HG03060 (cell line): ENCODE measurements around the gene PKD1.

Experiments
- ATAC-seq: cut with Tn5 transposase; IDR thresholded peaks from one replicate; pipeline ENCODE4 v1.9.1; 2021; ENCODE audit warnings: low read depth, moderate number of reproducible peaks; ENCODE audit not compliant: unreplicated experiment

Gene PKD1

DNA sequence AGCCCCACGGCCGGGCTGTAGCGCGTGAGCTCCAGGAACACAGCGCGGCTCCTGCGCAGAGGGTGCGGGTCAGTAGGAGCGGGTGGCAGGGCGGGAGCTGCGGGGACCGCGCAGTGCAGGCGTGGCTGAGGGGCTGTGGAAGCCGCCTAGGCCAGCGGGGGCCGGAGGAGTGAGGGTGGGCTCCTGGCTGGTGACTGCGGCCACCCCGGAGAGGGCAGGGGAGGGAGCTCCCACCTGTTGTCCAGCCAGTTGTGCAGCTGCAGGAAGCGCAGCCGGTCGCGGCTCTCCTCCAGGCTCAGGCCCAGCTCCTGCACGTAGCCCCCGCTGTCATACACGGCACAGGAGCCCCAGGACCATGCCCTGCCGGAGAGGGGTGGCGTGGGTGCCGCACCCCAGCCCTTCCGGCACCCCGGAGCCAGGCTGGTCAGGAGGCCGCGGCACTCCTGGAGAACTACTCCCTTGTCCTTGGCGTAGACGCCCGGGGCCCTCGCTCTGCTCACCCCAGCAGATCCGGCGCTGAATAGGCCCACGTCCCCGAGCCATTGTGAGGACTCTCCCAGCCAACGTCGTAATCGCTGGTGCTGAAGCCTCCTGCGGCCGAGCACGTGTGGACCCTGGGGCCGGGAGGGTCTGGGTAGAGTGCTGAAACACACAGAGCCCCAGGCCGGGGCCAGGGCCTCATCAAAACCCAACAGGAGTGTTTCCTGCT, 44.0 kb downstream of the PKD1 start:
- no peak for ATAC-seq

DNA sequence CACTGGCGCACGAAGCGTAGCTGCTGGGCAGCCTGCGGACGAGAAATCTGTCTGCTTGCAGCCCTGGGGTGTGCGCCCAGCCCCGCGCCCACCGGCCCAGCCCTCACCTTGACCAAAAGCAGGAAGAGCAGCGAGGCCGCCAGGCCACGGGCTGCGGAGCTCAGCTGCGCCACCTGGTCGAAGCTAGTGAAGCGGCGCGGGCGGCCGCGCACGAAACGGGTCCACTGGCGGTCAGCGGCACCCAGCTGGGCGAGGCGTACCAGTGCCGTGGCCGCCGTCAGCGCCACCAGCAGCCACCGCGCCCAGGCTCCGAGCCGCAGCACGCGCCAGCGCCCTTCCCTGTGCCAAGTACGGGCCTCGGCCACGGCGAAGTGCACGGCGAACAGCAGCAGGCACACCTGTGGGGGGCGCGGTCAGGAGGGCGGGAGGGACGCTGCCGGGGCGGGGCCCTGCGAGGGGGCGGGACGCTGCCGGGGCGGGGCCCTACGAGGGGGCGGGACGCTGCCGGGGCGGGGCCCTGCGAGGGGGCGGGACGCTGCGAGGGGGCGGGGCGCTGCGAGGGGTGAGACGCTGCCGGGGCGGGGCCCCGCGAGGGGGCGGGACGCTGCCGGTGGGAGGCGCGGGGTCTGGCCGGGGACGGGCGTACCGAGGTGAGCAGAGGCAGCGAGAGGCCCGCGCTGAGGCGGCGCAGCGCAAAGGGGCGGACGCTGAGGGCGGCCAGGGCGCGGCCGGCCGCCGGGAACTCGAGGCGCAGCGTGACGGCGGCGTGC, 44.7 kb downstream of the PKD1 start:
- no peak for ATAC-seq

DNA sequence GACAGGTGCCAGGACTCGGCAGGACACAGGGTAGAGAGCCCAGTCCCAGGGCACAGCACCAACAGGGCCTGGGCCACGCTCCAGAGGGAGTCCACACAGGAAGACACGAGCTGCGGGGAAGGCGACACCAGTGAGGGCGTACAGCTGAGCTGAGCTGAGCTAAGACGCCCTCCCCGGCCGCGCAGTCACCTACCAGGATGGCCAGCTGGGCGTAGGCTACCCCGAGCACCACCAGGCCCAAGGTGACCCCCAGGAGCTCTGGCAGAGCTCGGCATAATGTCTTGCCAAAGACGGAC, 45.3 kb downstream of the PKD1 start:
- ATAC-seq = no peak

DNA sequence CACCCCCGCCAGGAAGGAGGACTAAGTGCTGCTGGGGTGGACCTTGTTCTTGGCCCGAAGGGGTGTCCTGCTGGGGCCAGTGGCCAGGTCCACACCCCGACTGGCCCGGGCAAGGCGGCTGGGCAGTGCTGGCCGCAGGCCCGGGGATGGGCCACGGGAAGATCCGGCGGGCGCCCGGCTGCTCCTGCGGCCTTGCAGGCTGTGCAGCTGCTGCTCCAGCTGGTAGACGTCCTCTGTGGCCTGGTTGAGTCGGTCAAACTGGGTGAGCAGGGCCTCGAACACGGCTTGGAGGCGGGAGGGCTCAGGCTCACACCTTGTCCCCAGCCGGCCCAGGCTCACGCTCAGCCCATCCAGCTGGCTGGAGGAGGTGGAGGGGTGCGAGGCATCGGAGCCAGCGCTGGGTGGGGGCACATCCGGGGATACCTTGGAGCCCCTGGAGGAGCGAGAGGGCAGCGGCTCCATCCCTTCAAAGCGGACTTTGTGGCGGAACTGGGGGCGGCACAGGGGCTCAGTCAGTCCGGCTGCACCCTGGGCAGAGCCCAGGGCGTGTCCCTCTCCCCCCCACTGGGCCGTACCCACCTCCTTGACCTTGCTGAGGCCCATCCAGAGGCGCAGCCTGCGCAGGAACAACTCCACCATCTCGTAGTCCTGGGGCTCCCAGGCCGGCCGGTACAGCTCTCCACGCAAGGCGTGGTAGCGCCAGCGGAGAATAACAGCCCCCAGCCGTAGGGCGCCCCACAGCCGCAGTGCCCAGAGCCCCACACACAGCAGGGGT, 45.8 kb downstream of the PKD1 start:
- no peak for ATAC-seq

DNA sequence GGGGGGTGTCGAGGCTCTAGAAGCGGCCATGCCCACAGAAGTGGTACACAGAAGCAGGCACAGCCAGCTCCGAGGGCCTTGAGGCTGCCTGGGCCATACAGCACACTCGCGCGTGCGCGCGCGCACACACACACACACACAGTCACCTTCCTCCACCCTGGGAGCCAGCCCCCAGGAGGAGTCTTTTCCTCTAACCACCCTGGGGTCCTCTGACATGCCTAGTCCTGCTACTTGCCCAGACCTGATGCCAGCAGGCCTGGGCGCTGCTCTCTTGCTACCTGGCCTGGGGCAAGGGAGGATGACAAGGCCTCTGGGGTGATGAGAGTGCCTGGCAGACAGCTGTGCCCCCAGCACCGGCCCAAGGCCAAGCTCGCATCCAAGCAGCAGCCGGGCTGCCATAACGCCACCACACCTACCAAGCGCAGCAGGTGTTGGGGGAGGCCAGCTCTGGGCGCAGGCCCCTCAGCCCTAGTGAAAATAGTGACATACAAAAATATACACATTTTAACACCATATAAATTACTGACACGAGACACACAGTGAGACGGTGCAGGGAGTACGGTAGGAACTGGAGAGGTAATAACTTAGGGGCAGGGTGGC, 46.8 kb downstream of the PKD1 start:
- no peak for ATAC-seq

DNA sequence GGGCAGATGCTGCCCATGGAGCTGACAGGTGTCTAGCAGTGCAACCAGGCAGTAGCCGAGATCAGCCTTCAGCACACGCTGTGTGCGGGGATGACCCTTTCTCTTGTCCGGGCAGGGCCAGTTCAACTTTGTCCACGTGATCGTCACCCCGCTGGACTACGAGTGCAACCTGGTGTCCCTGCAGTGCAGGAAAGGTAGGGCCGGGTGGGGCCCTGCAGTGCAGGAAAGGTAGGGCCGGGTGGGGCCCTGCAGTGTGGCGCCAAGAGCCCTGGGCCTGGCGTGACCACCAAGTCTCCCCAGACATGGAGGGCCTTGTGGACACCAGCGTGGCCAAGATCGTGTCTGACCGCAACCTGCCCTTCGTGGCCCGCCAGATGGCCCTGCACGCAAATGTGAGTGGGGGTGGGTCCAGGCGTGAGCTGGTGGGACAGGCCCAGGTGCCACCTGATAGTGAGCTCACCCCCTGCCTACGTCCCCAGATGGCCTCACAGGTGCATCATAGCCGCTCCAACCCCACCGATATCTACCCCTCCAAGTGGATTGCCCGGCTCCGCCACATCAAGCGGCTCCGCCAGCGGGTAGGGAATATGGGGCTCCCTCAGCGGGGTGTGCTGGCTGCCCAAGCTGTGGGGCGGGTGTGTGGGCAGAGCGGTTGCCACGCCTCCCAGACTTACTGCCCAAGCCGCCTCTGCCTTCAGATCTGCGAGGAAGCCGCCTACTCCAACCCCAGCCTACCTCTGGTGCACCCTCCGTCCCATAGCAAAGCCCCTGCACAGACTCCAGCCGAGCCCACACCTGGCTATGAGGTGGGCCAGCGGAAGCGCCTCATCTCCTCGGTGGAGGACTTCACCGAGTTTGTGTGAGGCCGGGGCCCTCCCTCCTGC, 47.7 kb downstream of the PKD1 start:
- ATAC-seq = no peak

DNA sequence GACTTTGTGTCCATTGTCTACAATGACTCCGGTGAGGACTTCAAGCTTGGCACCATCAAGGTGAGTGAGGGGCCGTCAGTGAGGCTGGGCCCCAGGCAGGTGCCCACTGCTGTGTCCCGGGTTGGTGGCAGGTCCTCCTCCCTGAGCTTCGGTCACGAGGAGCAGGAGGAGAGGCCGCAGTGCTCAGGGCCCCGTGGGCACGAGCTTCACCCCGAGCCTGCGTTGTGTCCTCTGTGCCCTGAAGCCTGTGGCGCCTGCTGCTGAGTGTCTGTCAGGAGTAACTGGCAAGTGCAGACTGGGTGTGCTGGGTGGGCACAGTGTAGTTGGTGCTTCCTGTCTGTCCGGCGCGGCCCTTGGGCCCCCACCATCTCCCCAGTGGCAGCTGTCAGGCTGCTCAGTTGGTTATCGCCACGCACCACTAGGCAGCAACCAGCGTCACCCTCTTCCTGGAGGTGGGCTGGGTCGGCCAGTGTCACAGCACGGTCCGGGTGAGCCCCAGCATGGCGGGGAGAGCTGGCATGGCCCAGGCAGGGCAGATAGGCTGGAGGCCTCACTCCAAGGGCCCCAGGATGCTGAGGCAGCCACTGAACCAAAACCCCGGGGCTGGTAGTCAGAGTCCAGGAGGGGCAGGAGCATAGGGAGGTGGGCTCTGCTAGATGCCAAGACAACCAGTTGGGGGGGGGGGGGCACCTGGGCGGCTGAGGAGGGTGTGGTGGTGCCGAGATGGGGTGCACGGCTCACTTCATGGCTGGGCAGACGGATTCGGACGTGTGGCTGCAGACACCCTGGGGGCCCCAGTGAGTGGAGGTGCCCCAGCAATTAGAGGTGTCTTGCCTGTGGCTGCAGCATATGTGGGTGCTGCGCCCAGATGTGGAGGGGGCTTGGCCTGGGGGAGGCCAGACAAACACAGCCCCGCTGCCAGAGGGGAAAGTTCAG, 48.6 kb downstream of the PKD1 start:
- ATAC-seq = no peak

DNA sequence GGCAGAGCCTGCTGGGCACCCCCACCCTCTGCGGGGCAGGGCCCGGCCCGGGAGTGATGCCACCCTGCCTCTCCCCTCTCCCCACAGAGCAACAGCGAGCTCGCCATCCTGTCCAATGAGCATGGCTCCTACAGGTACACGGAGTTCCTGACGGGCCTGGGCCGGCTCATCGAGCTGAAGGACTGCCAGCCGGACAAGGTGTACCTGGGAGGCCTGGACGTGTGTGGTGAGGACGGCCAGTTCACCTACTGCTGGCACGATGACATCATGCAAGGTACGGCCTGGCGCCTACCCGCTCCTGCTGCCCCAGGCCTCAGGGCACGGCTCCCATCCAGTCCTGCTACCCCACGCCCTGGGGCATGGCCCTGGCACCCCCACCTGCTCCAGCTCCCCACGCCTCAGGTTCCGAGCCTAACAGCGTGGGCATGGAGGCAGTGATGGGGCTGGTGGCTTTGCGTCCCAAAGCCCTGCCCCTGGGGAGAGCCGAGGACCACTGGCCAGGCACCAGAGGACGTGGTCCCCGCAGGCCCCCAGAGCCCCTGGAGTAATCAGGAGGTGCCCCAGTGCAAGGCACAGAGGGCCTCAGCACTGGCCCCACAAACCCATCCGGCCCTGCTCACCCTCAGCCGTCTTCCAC, 49.5 kb downstream of the PKD1 start:
- ATAC-seq = no peak

DNA sequence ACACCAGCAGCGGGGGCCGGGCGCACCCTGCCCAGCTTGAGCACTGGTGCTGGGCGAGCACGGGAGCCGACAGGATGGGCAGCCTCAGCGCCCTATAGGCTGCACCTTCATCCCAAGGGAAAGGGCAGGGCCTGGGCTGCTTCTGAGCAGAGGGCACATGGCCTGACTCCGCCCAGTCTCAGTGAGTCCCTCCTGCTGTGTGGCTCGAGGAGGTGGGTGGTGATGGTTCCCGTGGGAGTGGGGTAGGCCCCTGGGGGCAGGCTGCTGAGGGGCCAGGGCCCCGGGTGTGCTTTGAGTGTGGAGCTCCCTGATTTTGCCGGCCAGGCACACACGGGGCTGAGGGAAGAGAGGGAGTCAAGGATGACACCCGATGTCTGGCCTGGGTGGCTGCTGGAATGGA, 50.0 kb downstream of the PKD1 start:
- no peak for ATAC-seq

DNA sequence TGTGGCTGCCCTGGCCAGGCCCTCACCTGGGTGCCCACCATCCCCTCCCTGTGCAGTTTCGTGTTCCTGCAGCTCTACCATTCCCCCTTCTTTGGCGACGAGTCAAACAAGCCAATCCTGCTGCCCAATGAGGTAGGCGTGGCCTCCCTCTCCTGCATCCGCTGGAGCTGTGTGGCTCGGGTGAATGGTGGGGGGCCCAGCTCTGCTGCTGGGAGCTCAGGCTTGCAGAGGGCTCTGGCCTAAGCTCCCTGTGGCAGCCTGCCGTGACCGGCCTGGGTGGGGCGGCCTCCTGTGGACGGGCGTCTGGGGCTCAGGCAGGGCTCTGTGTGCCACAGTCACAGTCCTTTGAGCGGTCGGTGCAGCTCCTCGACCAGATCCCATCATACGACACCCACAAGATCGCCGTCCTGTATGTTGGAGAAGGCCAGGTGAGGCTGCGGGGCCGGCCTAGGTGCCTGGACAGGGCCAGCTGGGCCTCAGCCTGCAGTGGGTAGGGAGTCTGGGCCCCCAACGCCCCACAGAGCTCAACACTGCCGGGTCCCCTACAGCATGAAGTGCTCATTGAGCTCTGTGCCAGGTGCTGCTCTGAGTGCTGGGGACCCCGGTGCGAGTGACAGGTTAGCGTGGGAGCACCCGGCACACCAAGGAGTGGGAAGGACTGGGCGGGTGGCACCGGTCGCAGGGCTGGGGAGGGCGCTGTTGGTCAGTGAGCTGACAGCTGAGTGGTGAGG, 50.6 kb downstream of the PKD1 start:
- no peak for ATAC-seq

DNA sequence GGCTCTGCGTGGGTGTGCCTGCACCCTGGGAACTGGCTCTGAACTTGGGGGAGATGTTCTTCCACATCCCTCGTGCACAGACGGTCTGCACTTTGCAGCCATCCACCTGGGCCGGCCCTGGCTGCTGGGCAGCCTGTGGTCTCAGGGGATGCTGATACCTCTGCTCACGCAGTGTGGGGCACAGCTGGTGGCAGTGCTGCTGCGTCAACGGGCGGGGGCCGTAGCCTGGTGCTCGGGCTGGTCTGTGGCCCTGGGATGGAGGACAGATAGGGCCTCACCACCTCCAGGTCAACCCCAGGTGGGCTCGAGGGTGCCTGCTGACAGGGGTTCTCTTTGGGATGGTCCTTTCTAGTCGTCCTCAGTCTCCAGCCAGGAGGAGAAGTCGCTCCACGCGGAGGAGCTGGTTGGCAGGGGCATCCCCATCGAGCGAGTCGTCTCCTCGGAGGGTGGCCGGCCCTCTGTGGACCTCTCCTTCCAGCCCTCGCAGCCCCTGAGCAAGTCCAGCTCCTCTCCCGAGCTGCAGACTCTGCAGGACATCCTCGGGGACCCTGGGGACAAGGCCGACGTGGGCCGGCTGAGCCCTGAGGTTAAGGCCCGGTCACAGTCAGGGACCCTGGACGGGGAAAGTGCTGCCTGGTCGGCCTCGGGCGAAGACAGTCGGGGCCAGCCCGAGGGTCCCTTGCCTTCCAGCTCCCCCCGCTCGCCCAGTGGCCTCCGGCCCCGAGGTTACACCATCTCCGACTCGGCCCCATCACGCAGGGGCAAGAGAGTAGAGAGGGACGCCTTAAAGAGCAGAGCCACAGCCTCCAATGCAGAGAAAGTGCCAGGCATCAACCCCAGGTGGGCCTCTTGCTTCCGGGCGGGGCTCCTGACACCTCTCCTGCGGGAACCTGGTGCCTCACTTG, 51.6 kb downstream of the PKD1 start:
- no peak for ATAC-seq

DNA sequence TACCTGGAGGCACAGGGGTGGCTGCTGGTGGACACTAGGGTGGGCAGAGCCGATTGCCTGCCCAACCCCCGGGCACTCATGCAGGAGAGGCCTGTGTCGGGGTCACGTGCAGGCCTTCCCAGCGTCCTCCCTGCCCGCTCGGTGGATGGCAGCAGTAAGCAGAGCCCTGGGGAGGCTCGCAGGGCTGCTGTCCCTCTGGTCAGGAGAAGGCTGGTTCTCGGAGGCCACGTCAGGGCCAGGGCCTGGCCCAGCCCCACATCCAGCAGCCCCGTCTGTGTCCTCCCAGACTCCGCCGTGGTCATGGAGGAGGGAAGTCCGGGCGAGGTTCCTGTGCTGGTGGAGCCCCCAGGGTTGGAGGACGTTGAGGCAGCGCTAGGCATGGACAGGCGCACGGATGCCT, 52.3 kb downstream of the PKD1 start:
- no peak for ATAC-seq

DNA sequence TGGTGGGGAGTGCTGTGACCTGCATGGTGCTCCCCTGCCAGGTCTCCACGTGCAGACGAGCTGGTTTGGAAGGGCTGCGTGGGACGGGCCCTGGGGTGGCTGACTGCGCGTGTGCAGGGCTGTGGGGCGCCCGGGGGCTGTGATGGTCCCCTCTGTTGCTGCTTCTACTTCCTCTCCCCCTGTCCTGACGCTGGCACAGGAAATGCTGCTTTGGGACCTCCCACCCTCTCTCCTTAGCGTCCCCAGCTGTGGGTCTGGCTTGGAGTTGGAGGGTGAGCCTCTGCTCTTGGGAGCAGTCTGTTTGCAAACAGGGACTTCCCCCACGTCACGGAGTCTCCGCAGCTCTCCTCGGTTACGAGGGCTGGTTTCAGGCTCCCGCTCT, 52.7 kb downstream of the PKD1 start:
- ATAC-seq = no peak

DNA sequence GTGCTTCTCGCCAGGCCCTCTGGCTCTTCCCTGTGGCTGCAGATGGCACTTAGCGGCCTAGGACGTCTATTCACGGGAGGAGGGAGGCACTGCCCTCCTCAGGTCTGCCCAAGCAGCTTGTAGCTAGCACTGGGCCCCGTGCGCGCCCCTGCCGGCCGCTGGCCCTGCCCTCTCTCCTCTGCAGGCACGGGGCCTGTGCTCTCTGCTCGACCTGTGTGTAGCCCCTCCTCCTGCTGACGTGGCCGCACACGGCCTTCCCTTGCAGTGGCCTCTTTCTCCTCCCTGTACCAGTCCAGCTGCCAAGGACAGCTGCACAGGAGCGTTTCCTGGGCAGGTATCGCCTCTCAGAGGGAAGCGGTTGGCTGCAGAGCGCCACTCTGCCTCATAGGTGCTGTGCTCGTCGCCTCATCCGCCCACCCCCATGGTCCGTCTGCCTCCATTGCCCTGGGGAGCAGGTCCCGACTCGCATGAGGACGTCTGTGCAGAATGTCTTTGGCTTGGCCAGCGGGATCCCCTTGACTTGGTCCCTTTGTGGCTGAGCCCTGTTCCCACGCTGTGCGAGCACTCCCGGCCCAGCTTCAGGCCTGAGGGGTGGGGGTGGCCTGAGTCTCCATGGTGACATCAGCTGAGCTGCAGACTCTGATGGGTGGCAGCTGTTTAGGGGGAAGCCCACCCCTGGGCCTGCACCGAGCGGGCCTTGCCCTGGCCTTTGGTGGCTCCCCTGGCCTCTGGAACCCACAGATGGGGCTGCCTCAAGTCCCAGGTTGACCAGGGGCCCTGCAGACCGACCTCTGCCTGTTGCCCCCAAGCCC, 53.3 kb downstream of the PKD1 start:
- ATAC-seq = no peak

DNA sequence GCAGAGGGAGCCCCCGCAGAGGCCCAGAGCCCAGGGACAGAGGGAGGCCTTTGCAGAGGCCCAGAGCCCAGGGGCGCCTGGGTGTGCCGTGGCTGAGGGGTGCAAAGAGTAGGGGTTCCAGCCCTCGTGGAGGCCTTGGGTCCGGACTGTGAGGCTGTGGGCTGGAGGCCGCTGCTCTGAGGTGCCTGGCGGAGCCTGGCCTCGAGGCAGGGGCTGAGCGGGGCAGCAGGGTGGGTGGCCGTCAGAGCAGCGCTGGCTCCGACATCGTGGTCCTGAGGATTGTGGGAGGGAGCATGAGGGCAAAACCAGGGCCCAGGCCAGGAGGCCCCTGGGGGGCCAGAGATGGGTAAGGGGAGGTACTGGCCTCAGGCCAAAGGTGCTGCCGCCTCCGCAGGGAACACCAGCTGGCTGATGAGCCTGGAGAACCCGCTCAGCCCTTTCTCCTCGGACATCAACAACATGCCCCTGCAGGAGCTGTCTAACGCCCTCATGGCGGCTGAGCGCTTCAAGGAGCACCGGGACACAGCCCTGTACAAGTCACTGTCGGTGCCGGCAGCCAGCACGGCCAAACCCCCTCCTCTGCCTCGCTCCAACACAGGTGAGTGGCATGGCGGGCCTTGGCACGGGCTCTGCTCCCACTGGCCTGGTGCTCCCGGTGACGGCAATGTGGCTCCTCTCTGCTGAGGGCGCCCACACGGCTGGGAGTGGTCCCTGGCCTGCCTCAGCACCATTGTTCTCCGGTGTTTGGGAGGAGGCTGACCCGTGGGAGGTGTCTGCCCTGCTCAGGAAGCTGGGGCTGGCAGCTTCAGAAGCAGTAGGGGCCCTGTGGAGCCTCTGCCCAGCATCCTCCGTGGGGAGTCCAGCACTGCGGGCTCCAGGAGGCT, 54.3 kb downstream of the PKD1 start:
- ATAC-seq = no peak
